HEK293 (cell line): ENCODE measurements around the gene CA5B.

ENCODE experiments used
- ZBTB17 ChIP-seq: fragments of 450-650 bp; formaldehyde crosslinking; IDR thresholded peaks from 2 replicates; pipeline ENCODE4 v1.5.1; 2016; ENCODE audit warnings: missing biosample characterization, missing genetic modification characterization
- ZNF214 ChIP-seq: fragments of 450-650 bp; formaldehyde crosslinking; IDR thresholded peaks from 2 replicates; pipeline ENCODE4 v1.5.1; 2017; ENCODE audit warnings: missing biosample characterization, mild to moderate bottlenecking, missing genetic modification characterization, borderline replicate concordance
- ZNF521 ChIP-seq: fragments of 450-650 bp; formaldehyde crosslinking; IDR thresholded peaks from 2 replicates; pipeline ENCODE4 v1.5.1; 2017; ENCODE audit warnings: missing biosample characterization, mild to moderate bottlenecking, missing genetic modification characterization
- ZSCAN16 ChIP-seq: fragments of 450-650 bp; formaldehyde crosslinking; IDR thresholded peaks from 2 replicates; pipeline ENCODE4 v1.5.1; 2016; ENCODE audit warnings: missing biosample characterization, missing genetic modification characterization
- ZXDB ChIP-seq: fragments of 450-650 bp; formaldehyde crosslinking; IDR thresholded peaks from 2 replicates; pipeline ENCODE4 v1.5.1; 2016; ENCODE audit warnings: missing biosample characterization, missing genetic modification characterization
- TF ChIP-seq, protein P1 (sequence below): fragments of 450-650 bp; formaldehyde crosslinking; IDR thresholded peaks from 2 replicates; pipeline ENCODE4 v1.5.1; 2017; ENCODE audit warnings: missing biosample characterization, missing genetic modification characterization
- TF ChIP-seq, protein P2 (sequence below): fragments of 450-650 bp; formaldehyde crosslinking; IDR thresholded peaks from 2 replicates; pipeline ENCODE4 v1.5.0; 2017; ENCODE audit warnings: missing biosample characterization, missing genetic modification characterization, borderline replicate concordance

The CA5B gene

DNA sequence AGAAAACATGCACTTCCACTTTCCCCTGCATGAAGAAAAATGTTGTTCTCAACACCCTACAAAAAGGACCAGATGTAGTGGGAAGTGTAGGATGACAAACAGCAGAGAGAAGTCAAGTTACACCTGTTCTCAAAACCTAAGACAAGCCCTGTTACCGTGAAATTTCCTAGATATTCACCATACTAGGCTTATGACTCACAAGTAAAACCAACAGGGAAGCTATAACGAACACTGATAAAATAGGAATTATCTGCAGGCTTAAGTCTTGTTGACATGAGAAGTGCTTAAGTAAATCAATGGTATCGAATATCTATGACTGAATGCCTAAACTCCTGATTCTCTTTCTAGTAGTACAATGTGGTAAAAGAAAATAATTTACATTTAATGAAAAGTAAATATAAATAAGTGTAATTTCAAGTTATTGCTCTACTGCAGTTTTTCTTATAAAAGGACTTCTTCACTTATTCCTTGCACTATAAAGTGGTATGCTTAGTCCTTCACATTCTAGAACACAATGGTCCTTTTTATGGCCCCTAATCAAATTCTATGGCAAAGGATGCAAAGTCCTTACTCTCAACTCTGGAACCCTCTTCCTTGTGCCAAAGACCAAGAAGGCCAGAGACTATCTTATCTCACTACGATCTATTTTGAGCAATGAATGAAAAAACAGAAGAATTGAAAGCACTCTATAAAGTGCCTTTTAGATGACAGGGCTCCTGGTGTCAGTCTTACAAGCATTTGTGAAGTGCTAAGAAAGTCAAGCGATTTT lies 96.9 kb downstream of the CA5B start (continued):
- TF ChIP-seq ZNF214 (tag by site-specific recombination): no peak
- TF ChIP-seq ZNF521 (tag by site-specific recombination): no peak
- TF ChIP-seq ZXDB (tag by site-specific recombination): peak; percentile 43; the same call in 1 of the 2 replicates
- peak; percentile 76 for TF ChIP-seq ZBTB17 (tag by site-specific recombination)
- TF ChIP-seq ZSCAN16 (tag by site-specific recombination): no peak
- TF ChIP-seq, protein P1, sequence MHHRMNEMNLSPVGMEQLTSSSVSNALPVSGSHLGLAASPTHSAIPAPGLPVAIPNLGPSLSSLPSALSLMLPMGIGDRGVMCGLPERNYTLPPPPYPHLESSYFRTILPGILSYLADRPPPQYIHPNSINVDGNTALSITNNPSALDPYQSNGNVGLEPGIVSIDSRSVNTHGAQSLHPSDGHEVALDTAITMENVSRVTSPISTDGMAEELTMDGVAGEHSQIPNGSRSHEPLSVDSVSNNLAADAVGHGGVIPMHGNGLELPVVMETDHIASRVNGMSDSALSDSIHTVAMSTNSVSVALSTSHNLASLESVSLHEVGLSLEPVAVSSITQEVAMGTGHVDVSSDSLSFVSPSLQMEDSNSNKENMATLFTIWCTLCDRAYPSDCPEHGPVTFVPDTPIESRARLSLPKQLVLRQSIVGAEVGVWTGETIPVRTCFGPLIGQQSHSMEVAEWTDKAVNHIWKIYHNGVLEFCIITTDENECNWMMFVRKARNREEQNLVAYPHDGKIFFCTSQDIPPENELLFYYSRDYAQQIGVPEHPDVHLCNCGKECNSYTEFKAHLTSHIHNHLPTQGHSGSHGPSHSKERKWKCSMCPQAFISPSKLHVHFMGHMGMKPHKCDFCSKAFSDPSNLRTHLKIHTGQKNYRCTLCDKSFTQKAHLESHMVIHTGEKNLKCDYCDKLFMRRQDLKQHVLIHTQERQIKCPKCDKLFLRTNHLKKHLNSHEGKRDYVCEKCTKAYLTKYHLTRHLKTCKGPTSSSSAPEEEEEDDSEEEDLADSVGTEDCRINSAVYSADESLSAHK (tag by site-specific recombination): no peak
- TF ChIP-seq, protein P2, sequence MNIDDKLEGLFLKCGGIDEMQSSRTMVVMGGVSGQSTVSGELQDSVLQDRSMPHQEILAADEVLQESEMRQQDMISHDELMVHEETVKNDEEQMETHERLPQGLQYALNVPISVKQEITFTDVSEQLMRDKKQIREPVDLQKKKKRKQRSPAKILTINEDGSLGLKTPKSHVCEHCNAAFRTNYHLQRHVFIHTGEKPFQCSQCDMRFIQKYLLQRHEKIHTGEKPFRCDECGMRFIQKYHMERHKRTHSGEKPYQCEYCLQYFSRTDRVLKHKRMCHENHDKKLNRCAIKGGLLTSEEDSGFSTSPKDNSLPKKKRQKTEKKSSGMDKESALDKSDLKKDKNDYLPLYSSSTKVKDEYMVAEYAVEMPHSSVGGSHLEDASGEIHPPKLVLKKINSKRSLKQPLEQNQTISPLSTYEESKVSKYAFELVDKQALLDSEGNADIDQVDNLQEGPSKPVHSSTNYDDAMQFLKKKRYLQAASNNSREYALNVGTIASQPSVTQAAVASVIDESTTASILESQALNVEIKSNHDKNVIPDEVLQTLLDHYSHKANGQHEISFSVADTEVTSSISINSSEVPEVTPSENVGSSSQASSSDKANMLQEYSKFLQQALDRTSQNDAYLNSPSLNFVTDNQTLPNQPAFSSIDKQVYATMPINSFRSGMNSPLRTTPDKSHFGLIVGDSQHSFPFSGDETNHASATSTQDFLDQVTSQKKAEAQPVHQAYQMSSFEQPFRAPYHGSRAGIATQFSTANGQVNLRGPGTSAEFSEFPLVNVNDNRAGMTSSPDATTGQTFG: no peak
